IMR-90 (cell line): Measurements from ENCODE around the gene EIF4G3. TPM values are rescaled to one million over a fixed set of nuclear protein-coding genes. Genes with fewer than 3 reads are reported as not detected.

Source experiments
- ATAC-seq: fragments of 200-7000 bp; cut with Tn5 transposase; 2 replicates; pipeline ENCODE4 v1.9.1; 2020; ENCODE audit warnings: low read depth, mild to moderate bottlenecking, moderate library complexity
- BruUV-seq: library from RNA; stranded (reverse); fragments of 400-500 nt; replicated peaks from 2 replicates; lab custom pipeline; 2021; lab: Mats Ljungman, UMichigan
- CTCF ChIA-PET: fragments of 300-600 bp; formaldehyde crosslinking; extraction: SDS; loops from one replicate; lab custom pipeline; 2021; ENCODE audit warnings: antibody characterized with exemption; lab: Yijun Ruan, JAX
- POLR2A ChIA-PET: fragments of 300-600 bp; sonication (Branson Sonifier 250); formaldehyde crosslinking; loops from one replicate; lab custom pipeline; 2022; ENCODE audit warnings: antibody characterized with exemption; ENCODE audit not compliant: unreplicated experiment; lab: Charles Lee
- DNase-seq: peaks from one replicate; pipeline ENCODE4 v3.0.0; 2013
- H2AFZ ChIP-seq: replicated peaks from 2 replicates; pipeline ENCODE3; 2013; ENCODE audit warnings: low read length, mild to moderate bottlenecking; ENCODE audit not compliant: poor library complexity
- H2AK5ac ChIP-seq: 2 replicates; pipeline ENCODE4 v1.6.1; 2013; ENCODE audit warnings: low read depth, low read length, inconsistent platforms
- H2AK9ac ChIP-seq: replicated peaks from 2 replicates; pipeline ENCODE3; 2013; ENCODE audit warnings: mild to moderate bottlenecking, low read depth, low read length, moderate library complexity; ENCODE audit not compliant: poor library complexity
- H2BK120ac ChIP-seq: 2 replicates; pipeline ENCODE4 v1.6.1; 2013; ENCODE audit warnings: low read depth, low read length, inconsistent platforms
- H2BK15ac ChIP-seq: 3 replicates; pipeline ENCODE4 v1.6.1; 2013; ENCODE audit warnings: low read depth, low read length, inconsistent platforms
- H2BK20ac ChIP-seq: 2 replicates; pipeline ENCODE4 v1.6.1; 2013; ENCODE audit warnings: low read depth, mild to moderate bottlenecking, inconsistent platforms, low read length, moderate library complexity
- H2BK5ac ChIP-seq: 2 replicates; pipeline ENCODE4 v1.6.1; 2013; ENCODE audit warnings: mild to moderate bottlenecking, low read depth, low read length, inconsistent platforms; ENCODE audit not compliant: poor library complexity, severe bottlenecking
- H3K14ac ChIP-seq: replicated peaks from 2 replicates; pipeline ENCODE4 v1.6.1; 2013; ENCODE audit warnings: low read depth, low read length, inconsistent platforms
- H3K18ac ChIP-seq: 2 replicates; pipeline ENCODE4 v1.6.1; 2013; ENCODE audit warnings: low read depth, low read length, control low read depth
- H3K23ac ChIP-seq: 2 replicates; pipeline ENCODE4 v1.6.1; 2013; ENCODE audit warnings: low read depth, low read length, inconsistent platforms
- H3K27ac ChIP-seq: 2 replicates; pipeline ENCODE4 v1.5.1; 2013; ENCODE audit warnings: mild to moderate bottlenecking, control low read depth, low read length; ENCODE audit not compliant: insufficient read depth
- H3K27me3 ChIP-seq: 2 replicates; pipeline ENCODE4 v1.6.1; 2013; ENCODE audit warnings: low read length; ENCODE audit not compliant: control insufficient read depth, insufficient read depth
- H3K36me3 ChIP-seq: 2 replicates; pipeline ENCODE4 v1.6.1; 2013; ENCODE audit warnings: low read length, mixed read lengths; ENCODE audit not compliant: control insufficient read depth, insufficient read depth
- H3K4ac ChIP-seq: 2 replicates; pipeline ENCODE4 v1.6.1; 2013; ENCODE audit warnings: low read depth, low read length, inconsistent platforms
- H3K4me1 ChIP-seq: 2 replicates; pipeline ENCODE4 v1.6.1; 2013; ENCODE audit warnings: low read length, mixed read lengths; ENCODE audit not compliant: control insufficient read depth, insufficient read depth
- H3K4me2 ChIP-seq: 2 replicates; pipeline ENCODE4 v1.6.1; 2013; ENCODE audit warnings: low read depth, mild to moderate bottlenecking, control low read depth, low read length, moderate library complexity
- H3K4me3 ChIP-seq: 2 replicates; pipeline ENCODE4 v1.5.1; 2013; ENCODE audit warnings: low read depth, mild to moderate bottlenecking, control low read depth, low read length, moderate library complexity; ENCODE audit not compliant: insufficient read depth
- H3K56ac ChIP-seq: 2 replicates; pipeline ENCODE4 v1.6.1; 2013; ENCODE audit warnings: low read length, inconsistent platforms; ENCODE audit not compliant: insufficient read depth; ENCODE audit errors: extremely low read depth
- H3K79me1 ChIP-seq, 2 experiments: 2 replicates each; pipeline ENCODE4 v1.6.1; 2013; ENCODE audit warnings: low read length in 2 of 2, inconsistent platforms in 1 of 2, low read depth in 1 of 2
- H3K9ac ChIP-seq: 2 replicates; pipeline ENCODE4 v1.6.1; 2013; ENCODE audit warnings: low read depth, low read length, control low read depth
- H3K9me1 ChIP-seq: 2 replicates; pipeline ENCODE4 v1.6.1; 2013; ENCODE audit warnings: low read length, inconsistent platforms; ENCODE audit not compliant: insufficient read depth
- H3K9me3 ChIP-seq: 2 replicates; pipeline ENCODE4 v1.6.1; 2013; ENCODE audit warnings: low read length; ENCODE audit not compliant: control insufficient read depth, insufficient read depth
- H4K20me1 ChIP-seq: 2 replicates; pipeline ENCODE4 v1.6.1; 2013; ENCODE audit warnings: low read length, inconsistent platforms; ENCODE audit not compliant: insufficient read depth
- H4K5ac ChIP-seq: 2 replicates; pipeline ENCODE4 v1.6.1; 2013; ENCODE audit warnings: mild to moderate bottlenecking, low read depth, low read length, control low read depth
- H4K8ac ChIP-seq, 2 experiments: 2 replicates each; pipeline ENCODE4 v1.6.1; 2013; ENCODE audit warnings: low read depth in 2 of 2, low read length in 2 of 2, control low read depth in 1 of 2, inconsistent platforms in 1 of 2
- H4K91ac ChIP-seq: 2 replicates; pipeline ENCODE4 v1.6.1; 2013; ENCODE audit warnings: low read depth, low read length, inconsistent platforms; ENCODE audit not compliant: insufficient read depth
- BHLHE40 ChIP-seq: fragments of 150-350 bp; IDR thresholded peaks from 2 replicates; pipeline ENCODE4 v1.6.1; 2016; ENCODE audit warnings: mild to moderate bottlenecking, low read depth, low read length
- CEBPB ChIP-seq: IDR thresholded peaks from 2 replicates; pipeline ENCODE4 v1.6.1; 2012; ENCODE audit warnings: low read depth, low read length, improper control_type of control experiment
- CHD1 ChIP-seq: IDR thresholded peaks from 2 replicates; pipeline ENCODE4 v1.6.1; 2012; ENCODE audit warnings: low read depth, low read length, improper control_type of control experiment
- FOS ChIP-seq: fragments of 150-350 bp; IDR thresholded peaks from 2 replicates; pipeline ENCODE4 v1.6.1; 2016; ENCODE audit warnings: low read depth, low read length
- MAFK ChIP-seq: IDR thresholded peaks from 2 replicates; pipeline ENCODE4 v1.6.1; 2012; ENCODE audit warnings: low read depth, low read length, improper control_type of control experiment
- MAZ ChIP-seq: IDR thresholded peaks from 2 replicates; pipeline ENCODE4 v1.6.1; 2012; ENCODE audit warnings: low read depth, mild to moderate bottlenecking, low read length, improper control_type of control experiment, moderate library complexity, borderline replicate concordance
- MXI1 ChIP-seq: IDR thresholded peaks from 2 replicates; pipeline ENCODE4 v1.6.1; 2012; ENCODE audit warnings: low read depth, mild to moderate bottlenecking, low read length, moderate library complexity, borderline replicate concordance
- NFE2L2 ChIP-seq: fragments of 150-350 bp; IDR thresholded peaks from 2 replicates; pipeline ENCODE4 v1.6.1; 2016; ENCODE audit warnings: low read depth, mild to moderate bottlenecking, low read length
- POLR2A ChIP-seq: IDR thresholded peaks from 2 replicates; pipeline ENCODE4 v1.6.1; 2012; ENCODE audit warnings: mild to moderate bottlenecking, low read depth, low read length
- RAD21 ChIP-seq: IDR thresholded peaks from 2 replicates; pipeline ENCODE4 v1.6.1; 2012; ENCODE audit warnings: low read length, improper control_type of control experiment
- RCOR1 ChIP-seq: IDR thresholded peaks from 2 replicates; pipeline ENCODE4 v1.6.1; 2012; ENCODE audit warnings: mild to moderate bottlenecking, low read length, improper control_type of control experiment; ENCODE audit not compliant: insufficient replicate concordance
- RFX5 ChIP-seq: IDR thresholded peaks from 2 replicates; pipeline ENCODE4 v1.8.0; 2012; ENCODE audit warnings: low read depth, mild to moderate bottlenecking, low read length, moderate library complexity
- SMC3 ChIP-seq: fragments of 150-350 bp; IDR thresholded peaks from 2 replicates; pipeline ENCODE4 v1.6.1; 2016; ENCODE audit warnings: low read depth, mild to moderate bottlenecking, antibody characterized with exemption, low read length, moderate library complexity
- WGBS, 2 experiments: methylation state at CpG; one replicate each; pipeline versions ENCODE4 v1.1.5 to v1.1.7; 2013; ENCODE audit warnings: missing lambda C conversion rate in 2 of 2; ENCODE audit not compliant: insufficient read length in 1 of 2; ENCODE audit errors: extremely low coverage in 2 of 2; 5-methylcytosine and 5-hydroxymethylcytosine counted together
- dilution Hi-C: fragments of 300-500 bp; cut with HindIII; formaldehyde crosslinking; loops from one replicate; pipeline ENCODE4 v1.14.3; 2018; ENCODE audit warnings: low sequenced_read_pairs; ENCODE audit not compliant: unreplicated experiment
- in situ Hi-C: fragments of 300-500 bp; cut with MboI; formaldehyde crosslinking; loops from 3 replicates; pipeline ENCODE4 v1.14.3; 2019; ENCODE audit warnings: low sequenced_read_pairs, inconsistent platforms, mixed read lengths
- intact Hi-C: fragments of 100-400 bp; cut with micrococcal nuclease; formaldehyde crosslinking; loops from 2 replicates; pipeline ENCODE4 v1.10.0; 2022
- polyA plus RNA-seq, 3 experiments: library from polyadenylated mRNA; depleted of rRNA; stranded (reverse); fragments of >200 nt; gene quantifications; 2 replicates each; pipeline ENCODE4 v1.2.3, GENCODE V29; 2012; ENCODE audit warnings: low replicate concordance in 1 of 3
- total RNA-seq: library from RNA; depleted of rRNA; stranded (reverse); fragments of >200 nt; gene quantifications from 2 replicates; pipeline ENCODE4 v1.2.3, GENCODE V29; 2012
- TF ChIP-seq, protein P1 (sequence below): fragments of 150-350 bp; IDR thresholded peaks from 2 replicates; pipeline ENCODE4 v1.6.1; 2016; ENCODE audit warnings: low read depth, mild to moderate bottlenecking, low read length, moderate library complexity, borderline replicate concordance
- TF ChIP-seq, protein P2 (sequence below): conservative IDR thresholded peaks from 2 replicates; pipeline ENCODE4 v1.5.1; 2012; ENCODE audit warnings: mild to moderate bottlenecking, low read depth, low read length, improper control_type of control experiment
- TF ChIP-seq, protein P3 (sequence below): fragments of 150-350 bp; IDR thresholded peaks from 2 replicates; pipeline ENCODE4 v1.6.1; 2017; ENCODE audit warnings: mild to moderate bottlenecking, antibody characterized with exemption, low read length, low read depth

EIF4G3 gene
- total and polyA plus RNA-seq, 2 of the 4 experiments (the other 2 are of a cell fraction) = 25.8 to 49.2 TPM

DNA sequence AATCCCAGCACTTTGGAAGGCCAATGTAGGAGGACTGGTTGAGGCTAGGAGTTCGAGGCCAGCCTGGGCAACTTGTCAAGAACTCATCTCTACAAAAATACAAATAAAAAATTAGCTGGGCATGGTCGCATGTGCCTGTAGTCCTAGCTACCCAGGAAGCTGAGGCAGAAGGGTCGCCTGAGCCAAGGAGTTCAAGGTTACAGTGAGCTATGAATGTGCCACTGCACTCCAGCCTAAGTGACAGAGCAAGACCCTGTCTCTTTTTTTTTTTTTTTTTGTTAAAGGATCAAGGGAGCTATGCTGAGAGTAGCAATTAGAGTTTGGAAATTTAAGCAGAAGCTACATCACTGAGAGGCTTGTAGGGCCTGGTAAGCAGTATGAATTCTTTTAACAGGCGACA is 70.9 kb downstream of the EIF4G3 start:
- TF ChIP-seq BHLHE40 (no peak), RCOR1 (no peak), MXI1 (no peak), RFX5 (no peak), RAD21 (no peak), NFE2L2 (no peak), POLR2A (no peak), FOS (no peak), CHD1 (no peak), CEBPB (no peak), MAZ (no peak), SMC3 (no peak), MAFK (no peak)
- TF ChIP-seq, protein P1, sequence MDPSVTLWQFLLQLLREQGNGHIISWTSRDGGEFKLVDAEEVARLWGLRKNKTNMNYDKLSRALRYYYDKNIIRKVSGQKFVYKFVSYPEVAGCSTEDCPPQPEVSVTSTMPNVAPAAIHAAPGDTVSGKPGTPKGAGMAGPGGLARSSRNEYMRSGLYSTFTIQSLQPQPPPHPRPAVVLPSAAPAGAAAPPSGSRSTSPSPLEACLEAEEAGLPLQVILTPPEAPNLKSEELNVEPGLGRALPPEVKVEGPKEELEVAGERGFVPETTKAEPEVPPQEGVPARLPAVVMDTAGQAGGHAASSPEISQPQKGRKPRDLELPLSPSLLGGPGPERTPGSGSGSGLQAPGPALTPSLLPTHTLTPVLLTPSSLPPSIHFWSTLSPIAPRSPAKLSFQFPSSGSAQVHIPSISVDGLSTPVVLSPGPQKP = no peak
- TF ChIP-seq, protein P2, sequence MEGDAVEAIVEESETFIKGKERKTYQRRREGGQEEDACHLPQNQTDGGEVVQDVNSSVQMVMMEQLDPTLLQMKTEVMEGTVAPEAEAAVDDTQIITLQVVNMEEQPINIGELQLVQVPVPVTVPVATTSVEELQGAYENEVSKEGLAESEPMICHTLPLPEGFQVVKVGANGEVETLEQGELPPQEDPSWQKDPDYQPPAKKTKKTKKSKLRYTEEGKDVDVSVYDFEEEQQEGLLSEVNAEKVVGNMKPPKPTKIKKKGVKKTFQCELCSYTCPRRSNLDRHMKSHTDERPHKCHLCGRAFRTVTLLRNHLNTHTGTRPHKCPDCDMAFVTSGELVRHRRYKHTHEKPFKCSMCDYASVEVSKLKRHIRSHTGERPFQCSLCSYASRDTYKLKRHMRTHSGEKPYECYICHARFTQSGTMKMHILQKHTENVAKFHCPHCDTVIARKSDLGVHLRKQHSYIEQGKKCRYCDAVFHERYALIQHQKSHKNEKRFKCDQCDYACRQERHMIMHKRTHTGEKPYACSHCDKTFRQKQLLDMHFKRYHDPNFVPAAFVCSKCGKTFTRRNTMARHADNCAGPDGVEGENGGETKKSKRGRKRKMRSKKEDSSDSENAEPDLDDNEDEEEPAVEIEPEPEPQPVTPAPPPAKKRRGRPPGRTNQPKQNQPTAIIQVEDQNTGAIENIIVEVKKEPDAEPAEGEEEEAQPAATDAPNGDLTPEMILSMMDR = no peak
- TF ChIP-seq, protein P3, sequence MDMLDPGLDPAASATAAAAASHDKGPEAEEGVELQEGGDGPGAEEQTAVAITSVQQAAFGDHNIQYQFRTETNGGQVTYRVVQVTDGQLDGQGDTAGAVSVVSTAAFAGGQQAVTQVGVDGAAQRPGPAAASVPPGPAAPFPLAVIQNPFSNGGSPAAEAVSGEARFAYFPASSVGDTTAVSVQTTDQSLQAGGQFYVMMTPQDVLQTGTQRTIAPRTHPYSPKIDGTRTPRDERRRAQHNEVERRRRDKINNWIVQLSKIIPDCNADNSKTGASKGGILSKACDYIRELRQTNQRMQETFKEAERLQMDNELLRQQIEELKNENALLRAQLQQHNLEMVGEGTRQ = no peak
- no peak overlapping the region for H2AK9ac ChIP-seq
- BruUV-seq = no TSS peak
- no peak overlapping the region for H2AK5ac ChIP-seq
- no peak overlapping the region for H3K18ac ChIP-seq
- no peak overlapping the region for H3K27ac ChIP-seq
- no peak overlapping the region for H3K23ac ChIP-seq
- 0 out of 2 replicates have a peak, but pooled peaks cover 3% of the 10 kb centered on the region for H3K9me1 ChIP-seq
- peaks cover 19 to 52% of the 10 kb centered on the region in 2 experiments for H3K79me1 ChIP-seq
- DNase-seq (no peak), ATAC-seq (no peak)
- no peak overlapping the region for H2BK120ac ChIP-seq
- intact Hi-C loops (no loop called here), dilution Hi-C loops (no loop called here), in situ Hi-C loops (no loop called here)
- H3K36me3 ChIP-seq = peaks cover 7% of the 10 kb centered on the region
- no peak overlapping the region for H2BK5ac ChIP-seq
- no peaks in the 10 kb centered on the region for H3K4me1 ChIP-seq
- no peaks in the 10 kb centered on the region for H3K9me3 ChIP-seq
- WGBS, 2 experiments = no CpG with 5 or more reads among the region's 4 CpGs
- H3K27me3 ChIP-seq = no peaks in the 10 kb centered on the region
- H2BK20ac ChIP-seq = no peak overlapping the region
- no peak overlapping the region for H2AFZ ChIP-seq
- H4K8ac ChIP-seq = no peak overlapping the region
- no peak overlapping the region for H3K9ac ChIP-seq
- ChIA-PET POLR2A (no interaction called here), CTCF (interaction anchor here (0.6 kb wide), 1 partner anchor 8 kb away, joined by 5 read pairs; no protein-coding TSS in a partner anchor)
- H4K5ac ChIP-seq = no peak overlapping the region
- H3K56ac ChIP-seq = no peak overlapping the region
- no peak overlapping the region for H3K14ac ChIP-seq
- H4K91ac ChIP-seq = no peak overlapping the region
- H3K4ac ChIP-seq = no peak overlapping the region
- no peak overlapping the region for H2BK15ac ChIP-seq
- no peak overlapping the region for H3K4me3 ChIP-seq
- peaks cover 6% of the 10 kb centered on the region; the same call in 1 of the 2 replicates for H4K20me1 ChIP-seq
- no peak overlapping the region for H3K4me2 ChIP-seq
